GF-D8 (cell line): ENCODE results near the gene RBFOX2.

ENCODE experiments used
- DNase-seq: peaks from one replicate; lab custom pipeline; 2025; lab: John Stamatoyannopoulos, UW

RBFOX2 gene

GRCh38 chr22:35863432-35863831, 165.2 kb downstream of the RBFOX2 start:
- DNase-seq, result no peak

GRCh38 chr22:35862697-35863096, 165.9 kb downstream of the RBFOX2 start:
- no peak for DNase-seq

- no peak for DNase-seq
Measured at GRCh38 chr22:35861451-35861850, 167.2 kb downstream of the RBFOX2 start.

- no peak for DNase-seq
Measured at GRCh38 chr22:35860837-35861236, 167.8 kb downstream of the RBFOX2 start.

GRCh38 chr22:35860087-35860733, 168.4 kb downstream of the RBFOX2 start:
- DNase-seq, result no peak

- no peak for DNase-seq
Measured at GRCh38 chr22:35854334-35854733, 174.3 kb downstream of the RBFOX2 start.

GRCh38 chr22:35852076-35852475, 176.5 kb downstream of the RBFOX2 start:
- DNase-seq, result no peak

- DNase-seq, result no peak
Measured at GRCh38 chr22:35850831-35851230, 177.8 kb downstream of the RBFOX2 start.

GRCh38 chr22:35846804-35847203, 181.8 kb downstream of the RBFOX2 start:
- DNase-seq, result no peak

- DNase-seq, result no peak
Measured at GRCh38 chr22:35844886-35845285, 183.7 kb downstream of the RBFOX2 start.

- no peak for DNase-seq
Measured at GRCh38 chr22:35842954-35843353, 185.7 kb downstream of the RBFOX2 start.

GRCh38 chr22:35842519-35842913, 186.1 kb downstream of the RBFOX2 start:
- no peak for DNase-seq

- no peak for DNase-seq
Measured at GRCh38 chr22:35841907-35842518, 186.6 kb downstream of the RBFOX2 start.

- no peak for DNase-seq
Measured at GRCh38 chr22:35840302-35840739, 188.3 kb downstream of the RBFOX2 start.

- no peak for DNase-seq
Measured at GRCh38 chr22:35839841-35840301, 188.8 kb downstream of the RBFOX2 start.

GRCh38 chr22:35838855-35839576, 189.6 kb downstream of the RBFOX2 start:
- no peak for DNase-seq

- DNase-seq, result no peak
Measured at GRCh38 chr22:35837101-35837727, 191.4 kb downstream of the RBFOX2 start.

- no peak for DNase-seq
Measured at GRCh38 chr22:35835998-35836691, 192.5 kb downstream of the RBFOX2 start.

- no peak for DNase-seq
Measured at GRCh38 chr22:35835267-35835997, 193.2 kb downstream of the RBFOX2 start.

GRCh38 chr22:35834061-35834460, 194.6 kb downstream of the RBFOX2 start:
- no peak for DNase-seq

GRCh38 chr22:35830305-35830704, 198.3 kb downstream of the RBFOX2 start:
- no peak for DNase-seq
